Fibroblast of pulmonary artery (primary cell): ENCODE data around the gene NCK2.

Experiments used
- DNase-seq: peaks from one replicate; pipeline ENCODE4 v3.0.0-alpha.2; 2010; ENCODE audit warnings: low read depth
- H3K4me3 ChIP-seq: replicated peaks from 2 replicates; pipeline ENCODE4 v1.5.1; 2011; ENCODE audit warnings: low read depth, mild to moderate bottlenecking, control low read depth, low read length, moderate library complexity
- CTCF ChIP-seq: IDR thresholded peaks from 2 replicates; pipeline ENCODE4 v1.5.1; 2011; ENCODE audit warnings: mild to moderate bottlenecking, control low read depth, low read length, inconsistent platforms; ENCODE audit errors: missing control alignments

Gene NCK2

GRCh38 chr2:105873721-105874120, 129.0 kb downstream of the NCK2 start:
- no peak for TF ChIP-seq CTCF
- peak; percentile 76 for DNase-seq
- H3K4me3 ChIP-seq = no peak overlapping the region

GRCh38 chr2:105874466-105874865, 129.8 kb downstream of the NCK2 start:
- TF ChIP-seq CTCF = no peak
- no peak for DNase-seq
- no peak overlapping the region for H3K4me3 ChIP-seq

- no peak overlapping the region for H3K4me3 ChIP-seq
- DNase-seq = no peak
- TF ChIP-seq CTCF = no peak
These were observed 130.5 kb downstream of the NCK2 start for GRCh38 chr2:105875241-105875640.

- no peak overlapping the region for H3K4me3 ChIP-seq
- DNase-seq = no peak
- no peak for TF ChIP-seq CTCF
These were observed 131.5 kb downstream of the NCK2 start for GRCh38 chr2:105876191-105876590.

GRCh38 chr2:105877945-105878344, 133.2 kb downstream of the NCK2 start:
- no peak for TF ChIP-seq CTCF
- DNase-seq = no peak
- H3K4me3 ChIP-seq = no peak overlapping the region

GRCh38 chr2:105879106-105879802, 134.5 kb downstream of the NCK2 start:
- DNase-seq = no peak
- no peak for TF ChIP-seq CTCF
- no peak overlapping the region for H3K4me3 ChIP-seq

- TF ChIP-seq CTCF = no peak
- DNase-seq = no peak
- H3K4me3 ChIP-seq = no peak overlapping the region
These were observed 135.1 kb downstream of the NCK2 start for GRCh38 chr2:105879803-105880300.
